ENCODE results near the gene SLC19A1. TPM values are rescaled to one million over a fixed set of nuclear protein-coding genes. Genes with fewer than 3 reads are reported as not detected.

SLC19A1 gene
- total RNA-seq, 1 donor from 2014 or later: 11.0 TPM

DNA sequence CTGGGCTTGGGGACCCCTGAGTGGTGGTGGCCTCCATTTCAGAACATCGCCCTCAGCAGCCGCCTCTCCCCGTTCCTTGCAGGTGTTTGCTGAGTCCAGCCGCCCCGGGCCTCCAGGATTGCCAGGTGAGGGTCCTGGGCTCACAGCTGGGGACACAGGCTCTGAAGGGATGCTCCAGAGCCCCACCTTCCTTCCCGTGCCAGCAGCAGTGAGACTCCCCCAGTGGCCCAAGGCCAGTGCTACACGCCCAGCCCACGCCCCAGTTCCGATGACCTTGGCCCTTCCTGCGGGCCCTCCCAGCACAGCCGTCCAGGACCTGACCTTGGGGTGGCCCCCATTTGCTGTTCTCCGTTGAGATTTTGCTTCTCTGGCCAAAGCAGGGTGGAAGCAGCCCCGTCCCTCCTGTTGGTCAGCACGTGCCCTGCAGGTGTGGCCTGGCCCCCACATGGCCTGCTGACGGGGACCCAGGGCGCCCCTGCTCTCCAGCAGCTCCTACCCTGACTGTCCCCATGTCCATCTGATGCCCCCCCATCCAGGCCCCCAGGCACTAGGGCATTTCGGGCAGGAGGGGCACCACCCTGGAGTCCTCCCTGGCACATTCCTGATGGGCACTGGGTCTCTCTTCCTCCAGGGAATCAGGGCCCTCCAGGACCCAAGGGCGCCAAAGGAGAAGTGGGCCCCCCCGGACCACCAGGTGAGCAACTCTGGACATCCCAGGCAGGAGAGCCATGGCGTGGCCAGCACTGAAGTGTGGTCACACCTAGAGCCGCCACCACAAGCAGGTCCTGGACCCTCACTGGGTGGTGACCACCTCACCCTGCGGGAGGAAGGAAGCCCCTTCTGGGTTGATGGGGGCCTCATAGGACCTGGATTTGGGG, 45.0 kb downstream of the SLC19A1 start:
- DNase-seq (ENCODE audit: extremely low spot score, unreplicated experiment): no peak
- H3K9me3 Mint-ChIP-seq (ENCODE audit: unreplicated experiment): no peaks in the 10 kb centered on the region
- H3K36me3 Mint-ChIP-seq (ENCODE audit: unreplicated experiment): peaks cover 17% of the 10 kb centered on the region
- H3K4me1 Mint-ChIP-seq (ENCODE audit: unreplicated experiment): no peaks in the 10 kb centered on the region
- TF ChIP-seq, protein P1, sequence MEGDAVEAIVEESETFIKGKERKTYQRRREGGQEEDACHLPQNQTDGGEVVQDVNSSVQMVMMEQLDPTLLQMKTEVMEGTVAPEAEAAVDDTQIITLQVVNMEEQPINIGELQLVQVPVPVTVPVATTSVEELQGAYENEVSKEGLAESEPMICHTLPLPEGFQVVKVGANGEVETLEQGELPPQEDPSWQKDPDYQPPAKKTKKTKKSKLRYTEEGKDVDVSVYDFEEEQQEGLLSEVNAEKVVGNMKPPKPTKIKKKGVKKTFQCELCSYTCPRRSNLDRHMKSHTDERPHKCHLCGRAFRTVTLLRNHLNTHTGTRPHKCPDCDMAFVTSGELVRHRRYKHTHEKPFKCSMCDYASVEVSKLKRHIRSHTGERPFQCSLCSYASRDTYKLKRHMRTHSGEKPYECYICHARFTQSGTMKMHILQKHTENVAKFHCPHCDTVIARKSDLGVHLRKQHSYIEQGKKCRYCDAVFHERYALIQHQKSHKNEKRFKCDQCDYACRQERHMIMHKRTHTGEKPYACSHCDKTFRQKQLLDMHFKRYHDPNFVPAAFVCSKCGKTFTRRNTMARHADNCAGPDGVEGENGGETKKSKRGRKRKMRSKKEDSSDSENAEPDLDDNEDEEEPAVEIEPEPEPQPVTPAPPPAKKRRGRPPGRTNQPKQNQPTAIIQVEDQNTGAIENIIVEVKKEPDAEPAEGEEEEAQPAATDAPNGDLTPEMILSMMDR (IDR thresholded peaks at IDR 0.05): no peak
- no peaks in the 10 kb centered on the region for H3K27me3 Mint-ChIP-seq (ENCODE audit: unreplicated experiment)
- no peak overlapping the region for H3K4me3 Mint-ChIP-seq (ENCODE audit: unreplicated experiment)
- H3K27ac Mint-ChIP-seq (ENCODE audit: unreplicated experiment): no peak overlapping the region

DNA sequence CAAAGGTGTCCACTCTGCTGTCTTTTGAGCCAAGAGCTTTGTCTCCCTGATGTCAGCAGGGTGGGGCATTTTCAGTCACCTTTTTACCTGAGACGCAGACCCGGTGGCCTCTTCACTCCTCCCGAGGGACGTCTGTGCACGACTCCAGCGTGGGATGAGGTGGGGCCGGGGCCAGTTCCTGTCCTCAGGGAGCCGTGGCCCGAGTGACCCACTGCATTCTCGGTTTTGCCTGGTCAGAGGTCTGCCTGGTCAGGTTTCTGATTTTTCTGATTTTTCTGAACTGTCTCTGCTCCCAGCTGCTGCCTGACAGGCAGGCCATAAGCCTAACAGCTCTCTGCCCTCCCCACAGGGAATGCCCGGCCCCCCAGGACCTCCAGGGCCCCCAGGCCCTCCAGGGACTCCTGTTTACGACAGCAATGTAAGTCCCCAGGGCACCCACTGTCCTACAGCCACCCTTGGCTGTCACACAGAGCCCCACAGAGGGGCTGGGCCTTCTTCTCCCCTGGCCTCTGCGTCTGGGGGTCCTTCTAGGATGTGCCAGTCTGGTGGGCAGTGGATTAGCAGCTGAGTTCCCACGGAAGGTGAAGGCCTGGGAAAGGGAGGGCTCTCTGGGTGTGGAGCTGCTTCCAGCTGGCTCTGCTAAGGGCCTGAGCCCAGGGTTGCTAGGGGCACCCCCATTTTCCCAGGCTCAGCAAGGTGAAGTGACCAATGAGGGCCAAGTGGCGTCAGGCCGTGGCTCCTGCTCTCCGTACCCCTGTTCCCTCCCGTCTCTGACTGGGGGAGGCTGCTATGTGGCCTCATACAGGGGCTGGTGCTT, 45.9 kb downstream of the SLC19A1 start:
- no peaks in the 10 kb centered on the region for H3K27me3 Mint-ChIP-seq (ENCODE audit: unreplicated experiment)
- TF ChIP-seq, protein P1 (IDR thresholded peaks at IDR 0.05): no peak
- no peak for DNase-seq (ENCODE audit: extremely low spot score, unreplicated experiment)
- H3K36me3 Mint-ChIP-seq (ENCODE audit: unreplicated experiment): peaks cover 15% of the 10 kb centered on the region
- no peaks in the 10 kb centered on the region for H3K9me3 Mint-ChIP-seq (ENCODE audit: unreplicated experiment)
- H3K4me3 Mint-ChIP-seq (ENCODE audit: unreplicated experiment): no peak overlapping the region
- no peaks in the 10 kb centered on the region for H3K4me1 Mint-ChIP-seq (ENCODE audit: unreplicated experiment)
- H3K27ac Mint-ChIP-seq (ENCODE audit: unreplicated experiment): no peak overlapping the region

DNA sequence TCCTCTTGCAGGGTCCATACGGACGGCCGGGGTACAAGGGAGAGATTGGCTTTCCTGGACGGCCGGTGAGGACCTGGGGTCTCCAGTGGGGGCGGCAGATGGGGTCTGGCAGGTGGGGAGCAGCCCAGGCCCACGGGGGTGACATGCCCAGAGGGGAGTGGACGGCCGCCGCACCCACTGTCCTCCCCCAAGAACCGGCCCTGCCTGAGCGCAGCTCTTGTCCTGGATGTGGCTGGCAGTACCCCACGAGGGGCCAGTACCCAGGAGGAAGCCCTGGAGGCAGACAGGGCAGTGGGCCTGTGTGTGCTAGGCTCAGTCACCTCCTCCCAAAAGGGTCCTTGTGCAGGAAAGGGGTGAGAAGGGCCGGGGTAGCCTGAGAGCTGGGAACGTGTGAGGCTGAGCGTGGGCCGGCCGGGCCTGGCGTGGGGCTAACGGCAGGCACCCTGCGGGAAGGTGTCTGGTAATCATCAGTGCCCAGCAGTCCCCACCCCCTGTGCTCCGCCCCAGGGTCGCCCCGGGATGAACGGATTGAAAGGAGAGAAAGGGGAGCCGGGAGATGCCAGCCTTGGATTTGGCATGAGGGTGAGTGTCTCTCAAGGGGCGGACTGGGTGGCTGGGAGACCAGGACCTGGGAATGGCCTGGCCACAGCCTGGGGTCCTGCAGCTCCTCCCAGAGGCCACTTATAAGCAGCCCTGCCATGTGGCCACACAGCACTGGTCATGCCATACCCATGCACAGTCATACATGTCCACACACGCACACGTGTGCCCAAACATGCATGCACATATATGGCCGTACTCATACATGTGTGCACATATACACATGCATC, 47.2 kb downstream of the SLC19A1 start:
- Mint-ChIP-seq H3K27ac (ENCODE audit: unreplicated experiment) (no peak overlapping the region), H3K36me3 (ENCODE audit: unreplicated experiment) (peaks cover 15% of the 10 kb centered on the region), H3K4me1 (ENCODE audit: unreplicated experiment) (no peaks in the 10 kb centered on the region), H3K27me3 (ENCODE audit: unreplicated experiment) (no peaks in the 10 kb centered on the region), H3K9me3 (ENCODE audit: unreplicated experiment) (no peaks in the 10 kb centered on the region), H3K4me3 (ENCODE audit: unreplicated experiment) (no peak overlapping the region)
- no peak for DNase-seq (ENCODE audit: extremely low spot score, unreplicated experiment)
- TF ChIP-seq, protein P1 (IDR thresholded peaks at IDR 0.05): no peak

DNA sequence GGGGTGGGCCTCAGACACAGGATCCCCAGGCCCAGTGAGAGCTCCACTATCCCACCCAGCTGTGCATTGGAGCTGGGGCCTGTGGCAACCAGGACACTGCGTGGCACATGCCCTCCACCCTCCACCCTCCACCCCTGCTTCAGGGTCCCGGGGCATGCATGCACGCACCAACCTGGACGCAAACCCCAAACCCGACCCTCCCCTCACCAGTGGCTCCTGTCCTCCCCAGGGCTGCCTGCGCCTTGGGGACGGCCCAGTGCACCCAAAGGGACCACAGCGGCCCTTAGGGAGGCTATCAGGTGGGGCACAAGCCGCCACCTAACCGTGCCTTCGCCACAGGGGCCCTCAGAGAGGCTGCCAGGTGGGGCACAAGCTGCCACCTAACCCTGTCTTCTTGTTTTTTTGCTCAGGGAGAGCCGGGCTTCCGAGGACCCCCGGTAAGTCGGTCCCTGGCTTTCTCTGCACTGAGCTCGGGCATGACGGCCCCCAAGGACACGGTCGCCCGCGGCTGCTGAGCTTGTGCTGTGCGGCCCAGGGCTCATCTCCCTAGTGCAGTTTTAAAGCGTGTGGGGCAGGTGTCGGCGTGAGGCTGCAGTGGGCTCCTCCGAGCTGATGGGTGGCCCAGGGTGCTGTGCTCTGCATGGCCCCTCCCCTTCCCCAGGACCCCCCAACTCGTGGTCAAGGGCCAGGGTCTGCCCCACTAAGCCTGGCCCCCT, 47.9 kb downstream of the SLC19A1 start:
- Mint-ChIP-seq H3K9me3 (ENCODE audit: unreplicated experiment) (no peaks in the 10 kb centered on the region), H3K4me1 (ENCODE audit: unreplicated experiment) (no peaks in the 10 kb centered on the region), H3K27me3 (ENCODE audit: unreplicated experiment) (no peaks in the 10 kb centered on the region), H3K27ac (ENCODE audit: unreplicated experiment) (no peak overlapping the region), H3K4me3 (ENCODE audit: unreplicated experiment) (no peak overlapping the region), H3K36me3 (ENCODE audit: unreplicated experiment) (peaks cover 11% of the 10 kb centered on the region)
- TF ChIP-seq, protein P1 (IDR thresholded peaks at IDR 0.05): no peak
- DNase-seq (ENCODE audit: extremely low spot score, unreplicated experiment): no peak
